ENCODE results near the gene FSHR. TPM values are rescaled to one million over a fixed set of nuclear protein-coding genes. Genes with fewer than 3 reads are reported as not detected.

The FSHR gene
- total RNA-seq, 4 donors from 2014 or later: not detected

GRCh38 chr2:49029406-49029805, 124.9 kb downstream of the FSHR start:
- H3K27ac ChIP-seq: no peak overlapping the region
- intact Hi-C loops (cut with DNase I; ENCODE audit: low total_unique reads): no loop called here
- no peak for DNase-seq
- H3K4me3 ChIP-seq: no peak overlapping the region
- TF ChIP-seq, protein P1, sequence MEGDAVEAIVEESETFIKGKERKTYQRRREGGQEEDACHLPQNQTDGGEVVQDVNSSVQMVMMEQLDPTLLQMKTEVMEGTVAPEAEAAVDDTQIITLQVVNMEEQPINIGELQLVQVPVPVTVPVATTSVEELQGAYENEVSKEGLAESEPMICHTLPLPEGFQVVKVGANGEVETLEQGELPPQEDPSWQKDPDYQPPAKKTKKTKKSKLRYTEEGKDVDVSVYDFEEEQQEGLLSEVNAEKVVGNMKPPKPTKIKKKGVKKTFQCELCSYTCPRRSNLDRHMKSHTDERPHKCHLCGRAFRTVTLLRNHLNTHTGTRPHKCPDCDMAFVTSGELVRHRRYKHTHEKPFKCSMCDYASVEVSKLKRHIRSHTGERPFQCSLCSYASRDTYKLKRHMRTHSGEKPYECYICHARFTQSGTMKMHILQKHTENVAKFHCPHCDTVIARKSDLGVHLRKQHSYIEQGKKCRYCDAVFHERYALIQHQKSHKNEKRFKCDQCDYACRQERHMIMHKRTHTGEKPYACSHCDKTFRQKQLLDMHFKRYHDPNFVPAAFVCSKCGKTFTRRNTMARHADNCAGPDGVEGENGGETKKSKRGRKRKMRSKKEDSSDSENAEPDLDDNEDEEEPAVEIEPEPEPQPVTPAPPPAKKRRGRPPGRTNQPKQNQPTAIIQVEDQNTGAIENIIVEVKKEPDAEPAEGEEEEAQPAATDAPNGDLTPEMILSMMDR (IDR thresholded peaks at IDR 0.05 in 4 of 5, conservative IDR thresholded peaks at IDR 0.05 in 1 of 5): no peak
- TF ChIP-seq POLR2A (IDR thresholded peaks at IDR 0.05): no peak
- ATAC-seq: no peak
- H3K27me3 ChIP-seq: no peaks in the 10 kb centered on the region
- no peaks in the 10 kb centered on the region for H3K9me3 ChIP-seq
- no peaks in the 10 kb centered on the region for H3K36me3 ChIP-seq
- in situ Hi-C loops (cut with MboI; ENCODE audit: low sequenced_read_pairs in 4 of 4): no loop called here
- H3K4me1 ChIP-seq: no peaks in the 10 kb centered on the region

GRCh38 chr2:49028101-49028500, 126.2 kb downstream of the FSHR start:
- no peak for ATAC-seq
- no peak for DNase-seq
- in situ Hi-C loops (cut with MboI; ENCODE audit: low sequenced_read_pairs in 4 of 4) (no loop called here), intact Hi-C loops (cut with DNase I; ENCODE audit: low total_unique reads) (no loop called here)
- H3K4me3 ChIP-seq: no peak overlapping the region
- no peak overlapping the region for H3K27ac ChIP-seq
- H3K27me3 ChIP-seq: no peaks in the 10 kb centered on the region
- TF ChIP-seq, protein P1 (IDR thresholded peaks at IDR 0.05 in 4 of 5, conservative IDR thresholded peaks at IDR 0.05 in 1 of 5): no peak
- TF ChIP-seq POLR2A (IDR thresholded peaks at IDR 0.05): no peak
- no peaks in the 10 kb centered on the region for H3K36me3 ChIP-seq
- H3K4me1 ChIP-seq: no peaks in the 10 kb centered on the region
- no peaks in the 10 kb centered on the region for H3K9me3 ChIP-seq

GRCh38 chr2:49026706-49027105, 127.6 kb downstream of the FSHR start:
- H3K4me1 ChIP-seq: no peaks in the 10 kb centered on the region
- intact Hi-C loops (cut with DNase I; ENCODE audit: low total_unique reads) (no loop called here), in situ Hi-C loops (cut with MboI; ENCODE audit: low sequenced_read_pairs in 4 of 4) (no loop called here)
- no peak overlapping the region for H3K4me3 ChIP-seq
- TF ChIP-seq, protein P1 (IDR thresholded peaks at IDR 0.05 in 4 of 5, conservative IDR thresholded peaks at IDR 0.05 in 1 of 5): no peak
- TF ChIP-seq POLR2A (IDR thresholded peaks at IDR 0.05): no peak
- ATAC-seq (no peak), DNase-seq (no peak)
- H3K27me3 ChIP-seq: no peaks in the 10 kb centered on the region
- H3K36me3 ChIP-seq: no peaks in the 10 kb centered on the region
- H3K27ac ChIP-seq: no peak overlapping the region
- no peaks in the 10 kb centered on the region for H3K9me3 ChIP-seq

DNA sequence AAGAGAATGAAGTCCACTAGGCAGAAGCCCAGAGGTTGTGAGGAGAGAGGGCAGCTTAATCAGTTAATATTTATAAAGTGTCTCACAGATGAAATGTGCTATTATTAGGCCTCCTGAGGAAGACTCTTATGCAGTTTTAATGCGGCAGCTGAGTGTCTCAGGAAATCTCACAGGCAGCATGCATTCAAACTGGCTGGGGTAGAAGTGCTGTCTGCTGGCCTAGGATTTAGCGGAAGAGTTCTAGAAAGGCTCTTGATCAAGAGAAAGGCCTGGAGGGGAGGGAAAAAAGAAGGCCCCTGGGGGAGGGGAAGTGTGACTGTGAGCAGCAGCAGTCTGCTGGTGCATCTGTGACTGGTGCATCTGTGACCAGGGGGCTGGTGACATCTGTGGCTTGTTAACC, 133.0 kb downstream of the FSHR start:
- H3K27ac ChIP-seq: no peak overlapping the region
- H3K4me1 ChIP-seq: no peaks in the 10 kb centered on the region
- in situ Hi-C loops (cut with MboI; ENCODE audit: low sequenced_read_pairs in 4 of 4): no loop called here
- no peak overlapping the region for H3K4me3 ChIP-seq
- no peak for DNase-seq
- H3K27me3 ChIP-seq: no peaks in the 10 kb centered on the region
- intact Hi-C loops (cut with DNase I; ENCODE audit: low total_unique reads): no loop called here
- H3K36me3 ChIP-seq: no peaks in the 10 kb centered on the region
- no peak for ATAC-seq
- no peaks in the 10 kb centered on the region for H3K9me3 ChIP-seq
- TF ChIP-seq, protein P1 (IDR thresholded peaks at IDR 0.05 in 4 of 5, conservative IDR thresholded peaks at IDR 0.05 in 1 of 5): no peak
- TF ChIP-seq POLR2A (IDR thresholded peaks at IDR 0.05): no peak

DNA sequence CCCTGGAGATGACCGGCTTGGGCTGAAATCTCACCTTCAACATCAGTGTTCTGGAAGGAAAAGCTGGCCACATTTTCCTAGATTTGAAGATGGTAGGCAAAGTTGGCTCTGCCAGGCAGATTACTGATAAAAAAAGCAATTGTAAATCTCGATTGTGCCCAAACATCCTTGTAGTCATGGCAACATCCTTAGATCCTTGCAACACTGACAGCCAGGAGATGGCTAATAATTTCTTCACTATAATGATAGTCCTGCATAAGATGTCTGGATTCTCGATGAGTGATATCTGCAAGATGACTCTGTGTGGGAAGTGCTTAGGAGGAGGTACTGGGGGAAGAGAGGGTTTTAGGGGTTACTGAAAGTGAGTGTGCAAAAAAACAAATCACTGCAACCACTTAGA, 149.1 kb downstream of the FSHR start:
- ATAC-seq: no peak
- in situ Hi-C loops (cut with MboI; ENCODE audit: low sequenced_read_pairs in 4 of 4) (no loop called here), intact Hi-C loops (cut with DNase I; ENCODE audit: low total_unique reads) (no loop called here)
- Histone ChIP-seq H3K9me3 (no peaks in the 10 kb centered on the region), H3K4me1 (no peaks in the 10 kb centered on the region), H3K27ac (no peak overlapping the region), H3K4me3 (no peak overlapping the region), H3K36me3 (no peaks in the 10 kb centered on the region), H3K27me3 (no peaks in the 10 kb centered on the region)
- TF ChIP-seq, protein P1 (IDR thresholded peaks at IDR 0.05 in 4 of 5, conservative IDR thresholded peaks at IDR 0.05 in 1 of 5): no peak
- TF ChIP-seq POLR2A (IDR thresholded peaks at IDR 0.05): no peak
- no peak for DNase-seq

Data from gastrocnemius medialis (tissue), 4 donors.